Activated T-helper 17 cell treated with anti-CD3 and anti-CD28 coated beads, Interleukin-2, amount 50 U/mL, for 72 hours (primary cell): Measurements from ENCODE around the gene GDPD3. TPM values are rescaled to one million over a fixed set of nuclear protein-coding genes. Genes with fewer than 3 reads are reported as not detected.

Experiments used
- total RNA-seq, 2 donors: library from RNA; stranded (reverse); gene quantifications; one replicate each; pipeline ENCODE4 v1.2.3, GENCODE V29; 2022

Gene GDPD3
- total RNA-seq, 2 donors from 2014 or later, result 13.4 to 37.8 TPM

Other genes with a start within 250 kb of the GDPD3 start
- under 1 TPM in 1 of 2 donors, not detected in 1; 0.56 TPM for gene SEZ6L2, start 214.0 kb downstream of the GDPD3 start, total RNA-seq
- 1 to 10 TPM; 3.1 to 3.5 TPM for gene ASPHD1, start 213.0 kb downstream of the GDPD3 start, total RNA-seq
- gene KCTD13, start 187.3 kb downstream of the GDPD3 start, total RNA-seq, result 10 to 100 TPM; 31.9 to 36.0 TPM
- gene TMEM219, start 151.5 kb downstream of the GDPD3 start, total RNA-seq, result 10 to 100 TPM; 55.2 to 70.8 TPM
- 10 to 100 TPM; 34.9 to 44.0 TPM for gene TAOK2, start 139.7 kb downstream of the GDPD3 start, total RNA-seq
- 10 to 100 TPM; 23.9 to 34.1 TPM for gene HIRIP3, start 117.9 kb downstream of the GDPD3 start, total RNA-seq
- gene INO80E, start 117.3 kb downstream of the GDPD3 start, total RNA-seq, result 100 to 1,000 TPM in 1 of 2 donors, 10 to 100 TPM in 1; 77.9 to 116 TPM
- 1 to 10 TPM in 1 of 2 donors, under 1 TPM in 1; 0.19 to 1.0 TPM for gene DOC2A, start 102.5 kb downstream of the GDPD3 start, total RNA-seq
- not detected for gene C16orf92, start 90.3 kb downstream of the GDPD3 start, total RNA-seq
- 1 to 10 TPM; 1.9 to 7.4 TPM for gene TLCD3B, start 82.3 kb downstream of the GDPD3 start, total RNA-seq
- 1,000 to 10,000 TPM; 2,200 to 3,862 TPM for gene ALDOA, start 47.8 kb downstream of the GDPD3 start, total RNA-seq
- 100 to 1,000 TPM; 111 to 147 TPM for gene PPP4C, start 37.5 kb downstream of the GDPD3 start, total RNA-seq
- gene TBX6, start 21.6 kb downstream of the GDPD3 start, total RNA-seq, result 1 to 10 TPM; 1.1 to 3.7 TPM
- gene YPEL3, start 17.3 kb downstream of the GDPD3 start, total RNA-seq, result 100 to 1,000 TPM in 1 of 2 donors, 10 to 100 TPM in 1; 34.7 to 107 TPM
- 100 to 1,000 TPM in 1 of 2 donors, 10 to 100 TPM in 1; 73.1 to 141 TPM for gene MAPK3, start 9.7 kb upstream of the GDPD3 start, total RNA-seq
- 1,000 to 10,000 TPM in 1 of 2 donors, 100 to 1,000 TPM in 1; 649 to 1,196 TPM for gene CORO1A, start 70.1 kb upstream of the GDPD3 start, total RNA-seq
- gene BOLA2B, start 80.1 kb upstream of the GDPD3 start, total RNA-seq, result 100 to 1,000 TPM; 100 to 267 TPM
- gene SLX1A, start 80.3 kb upstream of the GDPD3 start, total RNA-seq, result 10 to 100 TPM; 34.1 to 69.0 TPM
- 10 to 100 TPM; 30.9 to 39.5 TPM for gene SULT1A3, start 85.7 kb upstream of the GDPD3 start, total RNA-seq
- gene NPIPB13, start 134.9 kb upstream of the GDPD3 start, total RNA-seq, result 10 to 100 TPM; 16.1 to 25.1 TPM
- gene CD2BP2, start 241.8 kb upstream of the GDPD3 start, total RNA-seq, result 10 to 100 TPM; 51.0 to 69.9 TPM